AG20443 (cell line): ENCODE results near the gene OPTN.

Experiments used
- DNase-seq: peaks from one replicate; pipeline ENCODE4 v3.0.0; 2012; ENCODE audit warnings: low spot score, mixed read lengths

Gene OPTN

GRCh38 chr10:13184276-13184675 is 84.3 kb downstream of the OPTN start:
- no peak for DNase-seq

- DNase-seq: no peak
Measured at GRCh38 chr10:13184730-13185514, 85.0 kb downstream of the OPTN start.

GRCh38 chr10:13187135-13187534 is 87.2 kb downstream of the OPTN start:
- no peak for DNase-seq
